ENCODE measurements around the gene DENND1B. TPM values are rescaled to one million over a fixed set of nuclear protein-coding genes. Genes with fewer than 3 reads are reported as not detected.

Gene DENND1B
- total RNA-seq, 1 donor from 2014 or later, result 17.2 TPM

GRCh38 chr1:197696372-197696771 is 78.9 kb downstream of the DENND1B start:
- no peaks in the 10 kb centered on the region for H3K9me3 ChIP-seq
- H3K4me3 ChIP-seq, result no peak overlapping the region
- H3K27ac ChIP-seq, result no peak overlapping the region
- H3K4me1 ChIP-seq, result no peaks in the 10 kb centered on the region
- no peaks in the 10 kb centered on the region for H3K27me3 ChIP-seq
- TF ChIP-seq CTCF (IDR thresholded peaks at IDR 0.05), result no peak
- no peak for TF ChIP-seq POLR2A (IDR thresholded peaks at IDR 0.05)
- no peak for TF ChIP-seq POLR2AphosphoS5 (IDR thresholded peaks at IDR 0.05; ENCODE audit: insufficient read depth in 1 of 2, low read depth in 1 of 2)
- DNase-seq (ENCODE audit: extremely low spot score in 2 of 2), result no peak
- H3K36me3 ChIP-seq, result no peaks in the 10 kb centered on the region
- intact Hi-C loops (cut with DNase I), result loop anchor here (5.0 kb wide), 1 partner anchor 511 kb away; no protein-coding TSS in a partner anchor

- H3K4me3 ChIP-seq, result no peak overlapping the region
- no peaks in the 10 kb centered on the region for H3K9me3 ChIP-seq
- no peak overlapping the region for H3K27ac ChIP-seq
- no peaks in the 10 kb centered on the region for H3K4me1 ChIP-seq
- intact Hi-C loops (cut with DNase I), result loop anchor here (5.0 kb wide), 1 partner anchor 511 kb away; no protein-coding TSS in a partner anchor
- TF ChIP-seq POLR2A (IDR thresholded peaks at IDR 0.05) (no peak), CTCF (IDR thresholded peaks at IDR 0.05) (no peak), POLR2AphosphoS5 (IDR thresholded peaks at IDR 0.05; ENCODE audit: insufficient read depth in 1 of 2, low read depth in 1 of 2) (no peak)
- H3K36me3 ChIP-seq, result no peaks in the 10 kb centered on the region
- H3K27me3 ChIP-seq, result no peaks in the 10 kb centered on the region
- no peak for DNase-seq (ENCODE audit: extremely low spot score in 2 of 2)
These were observed 79.3 kb downstream of the DENND1B start for GRCh38 chr1:197695961-197696360.

- no peak for TF ChIP-seq POLR2AphosphoS5 (IDR thresholded peaks at IDR 0.05; ENCODE audit: insufficient read depth in 1 of 2, low read depth in 1 of 2)
- no peak for TF ChIP-seq POLR2A (IDR thresholded peaks at IDR 0.05)
- no peak for TF ChIP-seq CTCF (IDR thresholded peaks at IDR 0.05)
These were observed 82.3 kb downstream of the DENND1B start for GRCh38 chr1:197692965-197693364.

GRCh38 chr1:197691816-197692215 is 83.5 kb downstream of the DENND1B start:
- intact Hi-C loops (cut with DNase I), result no loop called here
- Histone ChIP-seq H3K9me3 (peaks cover 6% of the 10 kb centered on the region), H3K36me3 (no peaks in the 10 kb centered on the region), H3K27me3 (no peaks in the 10 kb centered on the region), H3K4me1 (no peaks in the 10 kb centered on the region), H3K4me3 (no peak overlapping the region), H3K27ac (no peak overlapping the region)
- no peak for DNase-seq (ENCODE audit: extremely low spot score in 2 of 2)
- TF ChIP-seq POLR2A (IDR thresholded peaks at IDR 0.05) (no peak), CTCF (IDR thresholded peaks at IDR 0.05) (no peak), POLR2AphosphoS5 (IDR thresholded peaks at IDR 0.05; ENCODE audit: insufficient read depth in 1 of 2, low read depth in 1 of 2) (no peak)

More at GRCh38 chr1:197692965-197693364, 82.3 kb downstream of the DENND1B start:
- Histone ChIP-seq H3K36me3 (no peaks in the 10 kb centered on the region), H3K27ac (no peak overlapping the region), H3K9me3 (peaks cover 4% of the 10 kb centered on the region), H3K4me1 (no peaks in the 10 kb centered on the region), H3K4me3 (no peak overlapping the region), H3K27me3 (no peaks in the 10 kb centered on the region)
- intact Hi-C loops (cut with DNase I), result no loop called here
- no peak for DNase-seq (ENCODE audit: extremely low spot score in 2 of 2)

- DNase-seq (ENCODE audit: extremely low spot score in 2 of 2), result no peak
- Histone ChIP-seq H3K27me3 (no peaks in the 10 kb centered on the region), H3K4me3 (no peak overlapping the region), H3K9me3 (peaks cover 6% of the 10 kb centered on the region), H3K27ac (no peak overlapping the region), H3K36me3 (no peaks in the 10 kb centered on the region), H3K4me1 (no peaks in the 10 kb centered on the region)
- TF ChIP-seq POLR2AphosphoS5 (IDR thresholded peaks at IDR 0.05; ENCODE audit: insufficient read depth in 1 of 2, low read depth in 1 of 2) (no peak), CTCF (IDR thresholded peaks at IDR 0.05) (no peak), POLR2A (IDR thresholded peaks at IDR 0.05) (no peak)
- intact Hi-C loops (cut with DNase I), result no loop called here
These were observed 85.2 kb downstream of the DENND1B start for GRCh38 chr1:197690074-197690473.
